ENCODE measurements around the gene PPM1B.
"Not testable (repeated sequence)": the region's sequence is repeated elsewhere in the genome, so short reads cannot be mapped to it uniquely, and the experiment has no call there.

The PPM1B gene

GRCh38 chr2:44257802-44258201, 89.1 kb downstream of the PPM1B start:
- DNase-seq: not testable (repeated sequence)

- no peak for DNase-seq
Measured at GRCh38 chr2:44267269-44267795, 98.7 kb downstream of the PPM1B start.

- no peak for DNase-seq
Measured at GRCh38 chr2:44267796-44268648, 99.3 kb downstream of the PPM1B start.

- DNase-seq: no peak
Measured at GRCh38 chr2:44269831-44270230, 101.2 kb downstream of the PPM1B start.

- DNase-seq: no peak
Measured at GRCh38 chr2:44271296-44271695, 102.6 kb downstream of the PPM1B start.

GRCh38 chr2:44273076-44273475, 104.4 kb downstream of the PPM1B start:
- DNase-seq: no peak

GRCh38 chr2:44273596-44273995, 104.9 kb downstream of the PPM1B start:
- no peak for DNase-seq

GRCh38 chr2:44275927-44276303, 107.2 kb downstream of the PPM1B start:
- no peak for DNase-seq

GRCh38 chr2:44277541-44277940, 108.9 kb downstream of the PPM1B start:
- no peak for DNase-seq

GRCh38 chr2:44280869-44281268, 112.2 kb downstream of the PPM1B start:
- no peak for DNase-seq
